GM04504 (cell line): ENCODE data around the gene NPB.

Source experiments
- DNase-seq: peaks from one replicate; pipeline ENCODE4 v3.0.0-alpha.2; 2012; ENCODE audit warnings: low read depth

NPB gene

DNA sequence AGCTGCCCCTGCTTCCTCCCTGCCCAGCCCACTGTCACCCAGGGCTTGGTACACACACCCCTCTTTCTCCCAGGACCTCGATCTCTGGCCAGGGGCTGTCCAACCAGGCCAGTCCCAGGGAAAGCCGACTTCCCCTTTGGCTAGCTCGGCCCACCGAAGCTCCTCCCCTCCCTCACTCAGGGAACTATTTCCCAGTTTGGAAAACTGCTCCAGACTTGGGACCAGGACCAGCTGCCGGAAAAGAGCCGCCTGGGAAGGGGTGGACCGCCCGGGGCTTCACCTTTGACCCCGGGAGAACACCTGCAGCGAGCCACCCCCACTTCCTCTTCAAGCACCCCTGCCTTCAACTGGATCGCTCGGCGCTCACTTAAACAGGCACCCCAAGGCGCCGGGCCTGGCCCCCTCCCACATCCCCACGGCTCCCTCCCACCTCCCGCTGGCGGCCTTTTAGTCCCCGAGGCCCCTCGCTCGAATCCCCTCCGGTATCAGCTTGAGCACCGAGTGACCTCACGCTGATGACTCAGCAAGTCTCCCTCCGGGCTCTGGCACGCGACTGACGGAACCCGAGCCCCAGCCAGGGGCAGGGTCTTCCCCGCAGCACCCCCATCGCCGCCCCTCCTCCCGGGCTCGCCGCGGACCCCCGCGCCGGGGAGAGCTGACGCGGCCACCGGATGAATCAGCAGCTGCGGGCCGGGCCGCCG is 24.6 kb downstream of the NPB start:
- peak; percentile 64 for DNase-seq

DNA sequence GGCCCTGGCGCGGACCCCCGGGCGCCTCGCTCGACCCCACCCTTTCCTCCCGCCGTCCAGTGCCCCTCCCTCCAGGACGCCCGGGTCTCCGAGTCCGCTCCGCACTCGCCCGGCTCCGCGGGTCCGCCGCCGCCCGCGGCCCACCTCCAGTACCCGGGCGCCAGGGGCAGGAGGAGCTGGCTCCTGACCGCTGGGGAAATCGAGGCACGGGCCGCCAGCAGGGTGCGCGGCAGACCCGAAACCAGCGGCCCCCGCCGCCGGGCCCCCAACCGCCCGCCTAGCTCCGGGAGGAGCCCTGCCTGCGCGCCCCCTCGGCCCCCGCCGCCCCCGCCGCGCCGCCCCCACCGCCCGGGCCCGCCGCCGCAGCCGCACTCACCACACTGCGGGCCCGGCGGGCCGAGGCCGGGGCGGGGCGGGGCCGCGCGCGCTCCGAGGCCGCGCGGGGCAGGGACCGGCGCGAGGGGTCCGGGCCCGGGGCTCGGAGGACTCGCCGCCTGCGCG is 25.2 kb downstream of the NPB start:
- no peak for DNase-seq

GRCh38 chr17:81927653-81928543 is 25.9 kb downstream of the NPB start, which contains the start of gene MAFG:
MAFG (minus strand) TSS chr17:81927735; CDS start chr17:81923185, 4,550 bp downstream.
- peak; percentile 85 for DNase-seq

DNA sequence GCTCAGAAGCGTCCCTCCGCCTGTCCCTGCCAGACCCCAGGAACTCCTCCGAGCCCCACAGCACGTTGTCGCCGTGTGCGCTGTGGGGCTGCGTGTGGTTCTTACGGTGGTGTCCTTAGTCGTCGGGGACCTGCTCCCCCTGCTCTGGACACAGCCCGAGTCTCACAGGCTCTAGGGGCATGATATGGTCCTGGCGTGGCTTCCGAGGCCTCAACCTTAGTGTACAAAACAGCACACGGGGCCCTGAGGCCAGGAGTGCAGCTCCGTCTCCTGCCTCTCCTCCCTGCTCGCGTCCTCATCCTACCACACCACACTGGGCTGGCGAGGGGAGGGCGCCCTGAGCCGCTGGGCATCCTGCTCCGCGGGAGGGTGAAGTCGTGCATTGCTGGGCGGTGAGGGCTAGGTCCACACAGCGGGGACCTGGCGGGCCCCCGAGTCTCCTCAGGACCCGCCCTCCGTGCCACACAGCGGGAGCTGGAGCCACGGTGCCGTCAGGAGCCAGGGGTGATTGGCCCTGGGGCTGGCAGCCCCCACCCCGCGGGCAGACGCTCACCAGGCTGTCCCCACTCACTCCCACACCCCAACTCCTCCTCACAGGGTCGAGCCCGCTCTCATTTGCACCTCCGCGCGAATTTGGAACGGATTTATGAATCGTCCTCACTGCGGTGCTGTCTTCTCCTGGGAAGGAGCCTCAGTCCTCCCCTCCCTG is 26.7 kb downstream of the NPB start:
- no peak for DNase-seq

DNA sequence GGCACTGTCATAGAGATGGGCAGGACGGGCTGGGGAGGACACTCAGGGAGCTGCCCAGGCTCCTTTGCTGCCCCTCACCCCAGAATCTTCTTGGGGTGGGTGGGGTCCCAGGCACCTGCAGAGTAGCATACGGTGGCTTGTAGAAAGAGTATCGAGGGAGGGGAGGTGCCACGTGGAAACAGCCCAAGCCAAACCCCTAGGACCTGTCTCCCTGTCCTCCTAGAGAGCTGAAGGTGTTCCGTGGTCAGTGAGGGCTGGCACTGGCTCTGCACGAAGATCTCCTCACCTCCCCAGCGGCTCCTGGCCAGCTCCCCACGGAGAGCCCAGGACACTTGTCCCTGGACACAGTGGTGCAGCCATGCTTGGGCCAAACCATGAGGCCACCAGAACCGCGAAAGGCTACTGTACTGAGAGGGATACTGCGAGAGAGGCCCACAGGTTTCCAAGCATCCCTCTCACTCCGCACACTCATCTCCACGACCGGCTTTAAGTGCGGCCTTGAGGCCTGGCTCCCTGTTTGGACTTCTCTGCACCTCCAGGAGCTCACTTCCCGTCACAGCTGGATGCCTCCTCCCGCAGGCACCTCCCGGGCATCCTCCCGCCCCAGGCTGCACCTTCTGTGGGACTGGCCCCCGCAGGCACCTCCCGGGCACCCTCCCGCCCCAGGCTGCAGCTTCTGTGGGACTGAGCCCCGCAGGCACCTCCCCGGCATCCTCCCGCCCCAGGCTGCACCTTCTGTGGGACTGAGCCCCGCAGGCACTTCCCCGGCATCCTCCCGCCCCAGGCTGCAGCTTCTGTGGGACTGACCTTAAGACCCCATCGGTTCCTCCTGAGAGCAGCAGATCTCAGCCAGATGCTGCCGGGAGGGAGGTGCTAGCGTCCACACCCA is 27.5 kb downstream of the NPB start:
- no peak for DNase-seq

- no peak for DNase-seq
Observed at GRCh38 chr17:81930142-81931125, 28.4 kb downstream of the NPB start.

- no peak for DNase-seq
Observed at GRCh38 chr17:81931189-81931556, 29.1 kb downstream of the NPB start.

DNA sequence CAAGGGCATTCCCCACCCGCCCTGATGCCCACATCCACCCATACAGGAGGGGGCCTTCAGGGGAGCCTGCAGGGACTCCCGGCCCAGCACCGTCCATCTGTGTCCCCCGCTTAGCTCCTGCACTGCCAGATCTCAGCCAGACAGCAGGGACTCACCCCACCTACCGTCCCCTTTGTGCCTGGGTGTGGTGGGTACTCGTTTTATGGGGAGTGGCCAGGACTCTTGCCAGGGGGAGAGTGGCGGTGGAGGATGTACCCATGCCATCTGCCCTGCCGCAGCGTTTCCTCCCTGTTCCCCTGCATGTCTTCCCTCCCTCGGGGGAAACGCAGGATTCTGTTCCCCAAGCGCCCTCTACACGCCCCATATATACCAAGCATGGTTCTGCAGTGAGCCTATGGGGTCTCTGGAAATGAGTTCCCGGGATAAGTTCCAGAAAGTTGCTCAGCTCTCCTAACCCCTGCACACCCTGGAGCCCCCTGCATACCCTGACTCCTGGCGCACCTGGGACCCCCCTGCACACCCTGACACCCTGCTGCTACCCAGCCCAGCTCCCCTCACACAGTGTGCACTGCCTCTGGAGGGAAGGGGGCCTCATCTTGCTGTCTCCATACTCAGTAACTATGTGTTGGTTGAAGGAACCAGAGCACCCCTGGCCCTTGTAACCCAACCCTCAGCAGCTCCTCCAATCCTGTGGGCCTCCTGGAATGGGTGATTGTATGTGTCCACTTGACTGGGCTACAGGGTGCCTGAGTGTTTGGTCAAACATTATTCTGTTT is 29.7 kb downstream of the NPB start:
- no peak for DNase-seq

DNA sequence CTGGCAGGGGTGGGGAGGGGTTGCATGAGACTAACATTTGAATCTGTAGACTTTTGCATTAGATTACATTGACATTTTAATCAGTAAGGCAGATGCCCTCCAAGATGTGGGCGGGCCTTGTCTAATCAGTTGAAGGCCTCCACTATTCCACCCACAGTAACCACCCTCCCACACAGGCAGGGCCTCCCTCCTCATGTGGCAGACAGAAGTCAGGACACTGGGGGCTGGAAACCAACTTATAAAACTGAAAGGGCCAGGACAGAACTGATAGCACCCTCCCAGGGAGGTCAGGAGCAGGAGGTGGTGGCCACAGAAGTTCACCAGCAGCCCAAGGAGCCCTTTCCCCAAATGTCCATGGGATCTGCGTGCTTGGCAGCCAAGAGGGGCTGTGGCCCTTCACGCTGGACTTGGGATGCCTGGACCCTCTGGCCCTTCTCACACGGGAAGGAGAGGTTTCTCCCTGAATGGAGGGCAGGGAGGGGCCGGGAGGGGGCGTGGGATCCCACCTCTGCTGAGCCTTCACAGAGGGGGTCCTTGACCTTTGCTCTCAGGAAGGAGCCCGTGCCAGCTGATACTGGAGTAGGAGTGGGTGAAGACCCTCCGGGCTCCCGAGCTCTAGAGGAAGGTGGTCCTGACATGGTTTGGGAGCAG is 30.4 kb downstream of the NPB start:
- DNase-seq = no peak

DNA sequence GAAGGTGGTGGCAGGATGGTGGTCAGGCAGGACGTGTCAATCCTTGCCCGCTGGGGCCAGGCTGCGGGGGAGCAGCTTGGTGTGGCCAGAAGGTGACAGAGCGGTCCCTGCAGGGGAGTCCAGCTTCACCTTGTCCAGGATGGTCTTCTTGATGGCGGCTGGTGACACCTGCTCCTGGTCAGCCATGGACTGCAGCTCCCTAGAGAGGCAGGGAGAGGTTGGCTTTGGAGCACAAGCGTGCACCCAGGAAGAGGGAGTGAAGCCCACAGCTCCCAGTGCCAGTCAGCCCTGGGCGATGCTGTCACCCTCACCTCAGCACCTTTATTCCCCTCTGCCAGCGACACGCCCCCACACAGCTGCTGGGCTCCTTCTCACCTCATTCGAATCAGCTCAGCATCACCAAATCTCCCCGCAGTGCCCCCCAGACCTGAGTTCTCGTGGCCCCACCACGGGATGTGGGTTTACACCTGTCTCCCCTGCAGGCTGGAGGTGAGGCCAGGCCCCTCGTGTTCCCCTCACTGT is 31.2 kb downstream of the NPB start:
- no peak for DNase-seq

GRCh38 chr17:81934098-81934757 is 32.2 kb downstream of the NPB start:
- no peak for DNase-seq

DNA sequence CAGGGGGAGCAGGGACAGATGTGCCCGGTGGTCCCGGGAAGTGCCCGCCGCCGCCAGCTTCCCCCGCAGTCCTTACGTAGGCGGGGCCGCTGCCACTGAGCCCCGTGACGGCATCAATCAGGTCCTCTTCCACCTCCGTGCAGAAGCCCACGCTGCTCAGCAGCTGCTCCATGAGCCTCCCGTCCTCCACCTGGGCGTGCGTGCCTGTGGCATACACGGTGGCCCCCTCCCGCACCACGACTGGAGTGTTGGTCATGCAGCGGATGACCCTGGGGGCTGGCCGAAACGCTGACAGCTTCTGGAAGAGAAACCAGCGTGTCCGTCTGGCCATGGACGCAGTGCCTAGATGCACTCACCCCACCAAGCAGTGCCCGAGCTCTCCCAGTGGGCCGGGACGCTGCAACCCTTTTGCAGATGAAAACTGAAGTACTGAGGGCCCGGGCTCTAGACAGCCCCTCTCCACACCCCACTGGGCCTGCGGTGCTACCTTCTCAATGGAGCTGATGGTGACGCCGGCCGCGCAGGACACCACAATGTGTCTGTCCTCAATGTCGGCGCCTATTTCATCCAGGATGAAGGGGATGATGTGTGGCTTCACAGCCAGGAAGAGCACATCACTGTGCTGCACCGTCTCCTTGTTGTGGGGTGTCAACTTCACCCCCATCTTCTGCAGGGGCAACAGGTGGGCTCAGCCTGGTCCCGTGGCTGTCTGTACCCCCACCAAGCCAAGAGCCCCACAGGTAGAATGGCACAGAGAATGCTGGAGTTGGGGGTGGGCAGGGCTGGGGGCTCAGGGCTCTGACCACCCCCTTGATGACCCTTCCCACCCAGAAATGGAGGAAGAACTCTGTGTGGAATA is 33.0 kb downstream of the NPB start:
- DNase-seq = no peak

DNA sequence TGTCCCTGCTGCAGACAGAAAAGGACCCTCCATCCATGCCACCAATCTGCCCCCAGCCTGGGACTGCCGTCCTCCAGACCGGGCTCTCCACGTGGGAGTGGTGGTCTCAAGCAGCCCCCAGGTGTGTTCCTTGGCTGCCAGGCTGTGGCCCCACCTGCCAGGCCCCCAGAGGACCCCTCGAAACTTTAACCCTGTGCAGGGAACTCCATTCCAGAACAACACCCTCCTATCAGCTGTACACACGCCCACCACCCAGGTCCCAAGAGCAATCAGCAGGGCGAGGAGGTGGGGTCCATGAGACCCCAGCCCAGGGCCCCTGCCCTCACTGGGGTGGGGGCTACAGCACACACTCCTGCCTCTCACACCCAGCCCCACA is 33.7 kb downstream of the NPB start:
- DNase-seq = no peak

DNA sequence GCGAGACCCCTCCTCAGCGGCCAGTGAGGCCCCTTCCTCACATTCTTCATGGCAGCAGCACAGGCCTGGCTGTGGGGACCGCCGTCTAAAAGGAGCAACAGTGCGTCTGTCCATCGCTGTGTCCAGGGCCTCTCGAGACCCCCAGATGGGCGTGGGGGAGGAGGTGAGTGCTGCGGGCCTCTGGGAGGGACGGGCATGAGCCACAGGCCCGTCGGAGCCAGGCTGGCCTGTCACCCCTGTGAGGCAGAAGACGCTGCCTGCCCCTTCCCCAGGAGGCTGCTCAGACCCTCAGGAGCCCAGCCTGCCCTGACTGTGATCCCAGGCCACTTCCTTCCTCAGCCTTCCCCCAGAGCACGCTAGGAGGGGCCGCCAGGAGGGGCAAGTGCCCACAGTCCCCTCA is 37.2 kb downstream of the NPB start:
- DNase-seq = no peak

- no peak for DNase-seq
Observed at GRCh38 chr17:81939881-81940385, 37.9 kb downstream of the NPB start.

- no peak for DNase-seq
Observed at GRCh38 chr17:81940538-81941483, 38.8 kb downstream of the NPB start.
